Stimulated activated memory B cell treated with anti-CD40 and anti-IgM and Interleukin-4, amounts not matched to agents 10 μg/mL and 1 μg/mL and 100 μg/mL, for 72 hours (primary cell): ENCODE measurements around the gene CRYGC.
"Not testable (repeated sequence)": the region's sequence is repeated elsewhere in the genome, so short reads cannot be mapped to it uniquely, and the experiment has no call there.

ENCODE experiments used
- ATAC-seq: fragments of 150-1000 bp; cut with Tn5 transposase; 2 replicates; pipeline ENCODE4 v1.10.0; 2021
- H3K27ac Mint-ChIP-seq: one replicate; pipeline ENCODE4 v1.8.0; 2022; ENCODE audit warnings: mild to moderate bottlenecking, mixed read lengths
- H3K27me3 Mint-ChIP-seq: one replicate; pipeline ENCODE4 v1.8.0; 2022; ENCODE audit warnings: mixed read lengths
- H3K36me3 Mint-ChIP-seq: one replicate; pipeline ENCODE4 v1.8.0; 2022; ENCODE audit warnings: mixed read lengths
- H3K4me1 Mint-ChIP-seq: one replicate; pipeline ENCODE4 v1.8.0; 2022; ENCODE audit warnings: mixed read lengths
- H3K4me3 Mint-ChIP-seq: one replicate; pipeline ENCODE4 v1.8.0; 2022; ENCODE audit warnings: mild to moderate bottlenecking, moderate library complexity, mixed read lengths
- H3K9me3 Mint-ChIP-seq: one replicate; pipeline ENCODE4 v1.8.0; 2022; ENCODE audit warnings: mixed read lengths

Gene CRYGC

GRCh38 chr2:208146006-208146405 lies 16.4 kb upstream of the CRYGC start, which contains the start of gene CRYGB:
Gene CRYGB, minus strand, starts transcription at chr2:208146158. Its CDS starts 38 bp downstream, at chr2:208146120.
- Mint-ChIP-seq H3K4me3 (no peak within 1 kb of the TSS), H3K27me3 (peaks cover 21% of the 10 kb centered on the region), H3K9me3 (peaks cover 6% of the 10 kb centered on the region), H3K4me1 (no peaks in the 10 kb centered on the region), H3K36me3 (no peaks in the 10 kb centered on the region), H3K27ac (no peak within 1 kb of the TSS)
- no peak for ATAC-seq

GRCh38 chr2:208142925-208143799 lies 13.5 kb upstream of the CRYGC start:
- Mint-ChIP-seq H3K36me3 (no peaks in the 10 kb centered on the region), H3K27me3 (peaks cover 21% of the 10 kb centered on the region), H3K9me3 (no peaks in the 10 kb centered on the region), H3K4me3 (no peak overlapping the region), H3K4me1 (no peaks in the 10 kb centered on the region), H3K27ac (no peak overlapping the region)
- ATAC-seq: no peak

GRCh38 chr2:208142240-208142924 lies 12.8 kb upstream of the CRYGC start:
- no peak overlapping the region for H3K27ac Mint-ChIP-seq
- no peaks in the 10 kb centered on the region for H3K4me1 Mint-ChIP-seq
- H3K9me3 Mint-ChIP-seq: peaks cover 4% of the 10 kb centered on the region
- H3K4me3 Mint-ChIP-seq: no peak overlapping the region
- no peak for ATAC-seq
- no peaks in the 10 kb centered on the region for H3K36me3 Mint-ChIP-seq
- peaks cover 16% of the 10 kb centered on the region for H3K27me3 Mint-ChIP-seq

- Mint-ChIP-seq H3K9me3 (peaks cover 4% of the 10 kb centered on the region), H3K27me3 (no peaks in the 10 kb centered on the region)
Observed at GRCh38 chr2:208139447-208139846, 9.8 kb upstream of the CRYGC start.

GRCh38 chr2:208138334-208138733 lies 8.7 kb upstream of the CRYGC start:
- not testable (repeated sequence) for H3K27me3 Mint-ChIP-seq, H3K36me3 Mint-ChIP-seq, ATAC-seq, H3K4me1 Mint-ChIP-seq, H3K27ac Mint-ChIP-seq, H3K4me3 Mint-ChIP-seq, H3K9me3 Mint-ChIP-seq

More at GRCh38 chr2:208139447-208139846, 9.8 kb upstream of the CRYGC start:
- no peaks in the 10 kb centered on the region for H3K36me3 Mint-ChIP-seq
- no peak overlapping the region for H3K27ac Mint-ChIP-seq
- no peaks in the 10 kb centered on the region for H3K4me1 Mint-ChIP-seq
- no peak overlapping the region for H3K4me3 Mint-ChIP-seq
- ATAC-seq: no peak

GRCh38 chr2:208136716-208137094 lies 7.1 kb upstream of the CRYGC start:
- Mint-ChIP-seq H3K27me3 (no peaks in the 10 kb centered on the region), H3K27ac (no peak overlapping the region), H3K36me3 (no peaks in the 10 kb centered on the region), H3K9me3 (peaks cover 4% of the 10 kb centered on the region), H3K4me1 (no peaks in the 10 kb centered on the region), H3K4me3 (no peak overlapping the region)
- ATAC-seq: no peak

- no peaks in the 10 kb centered on the region for H3K4me1 Mint-ChIP-seq
- H3K9me3 Mint-ChIP-seq: peaks cover 4% of the 10 kb centered on the region
- no peaks in the 10 kb centered on the region for H3K36me3 Mint-ChIP-seq
- H3K27ac Mint-ChIP-seq: no peak overlapping the region
- no peaks in the 10 kb centered on the region for H3K27me3 Mint-ChIP-seq
- ATAC-seq: no peak
- no peak overlapping the region for H3K4me3 Mint-ChIP-seq
Observed at GRCh38 chr2:208135794-208136715, 6.4 kb upstream of the CRYGC start.

- H3K36me3 Mint-ChIP-seq: no peaks in the 10 kb centered on the region
- no peaks in the 10 kb centered on the region for H3K4me1 Mint-ChIP-seq
- H3K27ac Mint-ChIP-seq: no peak overlapping the region
- no peak for ATAC-seq
- no peaks in the 10 kb centered on the region for H3K27me3 Mint-ChIP-seq
- H3K9me3 Mint-ChIP-seq: peaks cover 4% of the 10 kb centered on the region
- no peak overlapping the region for H3K4me3 Mint-ChIP-seq
Observed at GRCh38 chr2:208134928-208135586, 5.4 kb upstream of the CRYGC start.

GRCh38 chr2:208130712-208131110 lies 1.1 kb upstream of the CRYGC start:
- no peaks in the 10 kb centered on the region for H3K36me3 Mint-ChIP-seq
- ATAC-seq: no peak
- H3K4me1 Mint-ChIP-seq: no peaks in the 10 kb centered on the region

GRCh38 chr2:208128136-208128535 lies 1.5 kb downstream of the CRYGC start:
- peaks cover 12% of the 10 kb centered on the region for H3K4me1 Mint-ChIP-seq
- peaks cover 24% of the 10 kb centered on the region for H3K27me3 Mint-ChIP-seq
- H3K36me3 Mint-ChIP-seq: no peaks in the 10 kb centered on the region
- no peak overlapping the region for H3K27ac Mint-ChIP-seq
- ATAC-seq: no peak
- H3K9me3 Mint-ChIP-seq: peaks cover 2% of the 10 kb centered on the region
- no peak overlapping the region for H3K4me3 Mint-ChIP-seq

More at GRCh38 chr2:208130712-208131110, 1.1 kb upstream of the CRYGC start:
- Mint-ChIP-seq H3K27me3 (peaks cover 3% of the 10 kb centered on the region), H3K9me3 (peaks cover 2% of the 10 kb centered on the region), H3K27ac (no peak overlapping the region), H3K4me3 (no peak overlapping the region)

GRCh38 chr2:208127090-208127489 lies 2.5 kb downstream of the CRYGC start:
- H3K9me3 Mint-ChIP-seq: peaks cover 2% of the 10 kb centered on the region
- ATAC-seq: no peak
- no peak overlapping the region for H3K4me3 Mint-ChIP-seq
- no peaks in the 10 kb centered on the region for H3K36me3 Mint-ChIP-seq
- H3K4me1 Mint-ChIP-seq: peaks cover 12% of the 10 kb centered on the region
- H3K27me3 Mint-ChIP-seq: peaks cover 24% of the 10 kb centered on the region
- H3K27ac Mint-ChIP-seq: no peak overlapping the region

GRCh38 chr2:208125251-208125650 lies 4.4 kb downstream of the CRYGC start:
- Mint-ChIP-seq H3K36me3 (no peaks in the 10 kb centered on the region), H3K4me3 (no peak overlapping the region), H3K27me3 (peaks cover 36% of the 10 kb centered on the region), H3K27ac (no peak overlapping the region), H3K9me3 (peaks cover 2% of the 10 kb centered on the region), H3K4me1 (peaks cover 12% of the 10 kb centered on the region)
- ATAC-seq: no peak

- Mint-ChIP-seq H3K4me1 (peaks cover 12% of the 10 kb centered on the region), H3K4me3 (peak within 1 kb of the TSS; percentile 33), H3K27me3 (peaks cover 41% of the 10 kb centered on the region)
- H3K36me3 Mint-ChIP-seq, H3K27ac Mint-ChIP-seq, H3K9me3 Mint-ChIP-seq: not testable (repeated sequence)
- ATAC-seq: peak; percentile 68
Observed at GRCh38 chr2:208124013-208124715, 5.5 kb downstream of the CRYGC start, which contains the start of gene CRYGD. Gene CRYGD, minus strand, starts transcription at chr2:208124524. Its CDS starts 51 bp downstream, at chr2:208124473.

- H3K9me3 Mint-ChIP-seq: peaks cover 2% of the 10 kb centered on the region
- ATAC-seq: no peak
- H3K27me3 Mint-ChIP-seq: peaks cover 41% of the 10 kb centered on the region
- no peaks in the 10 kb centered on the region for H3K36me3 Mint-ChIP-seq
- no peak overlapping the region for H3K4me3 Mint-ChIP-seq
- H3K4me1 Mint-ChIP-seq: peaks cover 12% of the 10 kb centered on the region
- no peak overlapping the region for H3K27ac Mint-ChIP-seq
Observed at GRCh38 chr2:208122248-208122647, 7.4 kb downstream of the CRYGC start.
